GM10248 (cell line): Measurements from ENCODE around the gene IQCK.
"Not testable (repeated sequence)": the region's sequence is repeated elsewhere in the genome, so short reads cannot be mapped to it uniquely, and the experiment has no call there.

Source experiments
- CTCF ChIA-PET: fragments of 300-600 bp; sonication (Branson Sonifier 250); formaldehyde crosslinking; extraction: SDS; loops from one replicate; lab custom pipeline; 2021; ENCODE audit warnings: antibody characterized with exemption; lab: Yijun Ruan, JAX
- POLR2A ChIA-PET: fragments of 350-650 bp; sonication (Branson Sonifier 250); formaldehyde crosslinking; extraction: SDS; loops from one replicate; lab custom pipeline; 2020; ENCODE audit warnings: antibody characterized with exemption; lab: Yijun Ruan, JAX
- DNase-seq: peaks from one replicate; pipeline ENCODE4 v3.0.0; 2012; ENCODE audit errors: extremely low spot score
- TF ChIP-seq, protein P1 (sequence below): IDR thresholded peaks from 2 replicates; pipeline ENCODE4 v1.5.1; 2012; ENCODE audit warnings: mild to moderate bottlenecking, low read depth; ENCODE audit errors: extremely low read depth, missing control alignments, control extremely low read depth

The IQCK gene

GRCh38 chr16:19712418-19713058 is 5.5 kb upstream of the IQCK start:
- TF ChIP-seq, protein P1, sequence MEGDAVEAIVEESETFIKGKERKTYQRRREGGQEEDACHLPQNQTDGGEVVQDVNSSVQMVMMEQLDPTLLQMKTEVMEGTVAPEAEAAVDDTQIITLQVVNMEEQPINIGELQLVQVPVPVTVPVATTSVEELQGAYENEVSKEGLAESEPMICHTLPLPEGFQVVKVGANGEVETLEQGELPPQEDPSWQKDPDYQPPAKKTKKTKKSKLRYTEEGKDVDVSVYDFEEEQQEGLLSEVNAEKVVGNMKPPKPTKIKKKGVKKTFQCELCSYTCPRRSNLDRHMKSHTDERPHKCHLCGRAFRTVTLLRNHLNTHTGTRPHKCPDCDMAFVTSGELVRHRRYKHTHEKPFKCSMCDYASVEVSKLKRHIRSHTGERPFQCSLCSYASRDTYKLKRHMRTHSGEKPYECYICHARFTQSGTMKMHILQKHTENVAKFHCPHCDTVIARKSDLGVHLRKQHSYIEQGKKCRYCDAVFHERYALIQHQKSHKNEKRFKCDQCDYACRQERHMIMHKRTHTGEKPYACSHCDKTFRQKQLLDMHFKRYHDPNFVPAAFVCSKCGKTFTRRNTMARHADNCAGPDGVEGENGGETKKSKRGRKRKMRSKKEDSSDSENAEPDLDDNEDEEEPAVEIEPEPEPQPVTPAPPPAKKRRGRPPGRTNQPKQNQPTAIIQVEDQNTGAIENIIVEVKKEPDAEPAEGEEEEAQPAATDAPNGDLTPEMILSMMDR: no peak
- POLR2A ChIA-PET: interaction anchor here (0.6 kb wide), 1 partner anchor 155 kb away, joined by 3 read pairs; no protein-coding TSS in a partner anchor
- no peak for DNase-seq
- CTCF ChIA-PET: no interaction called here

DNA sequence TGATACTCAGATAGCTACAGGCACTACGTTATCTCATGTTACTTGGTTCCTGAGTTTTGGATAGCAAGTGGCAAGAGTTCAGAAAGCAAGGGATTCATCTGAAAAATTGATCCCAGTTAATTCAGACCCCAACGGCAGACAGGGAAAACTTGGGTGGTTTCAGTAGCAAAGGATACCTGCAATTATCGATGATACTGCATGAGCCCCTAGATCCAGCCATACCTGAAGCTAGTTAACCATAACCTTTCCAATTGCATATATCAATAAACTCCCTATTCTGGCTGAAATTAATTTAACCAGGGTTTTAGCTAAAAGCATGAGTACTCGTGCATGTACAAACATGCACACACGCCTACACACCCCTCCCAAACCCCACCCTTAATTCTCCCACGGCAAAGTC is 4.4 kb upstream of the IQCK start:
- DNase-seq: no peak
- ChIA-PET CTCF (interaction anchor here (0.8 to 1.4 kb wide), 2 partner anchors 19 kb away, joined by 3 read pairs; no protein-coding TSS in a partner anchor), POLR2A (no interaction called here)
- TF ChIP-seq, protein P1: no peak

- POLR2A ChIA-PET: no interaction called here
- TF ChIP-seq, protein P1: no peak
- CTCF ChIA-PET: interaction anchor here (0.6 to 1.4 kb wide), 2 partner anchors 10 to 16 kb away, joined by 3 to 4 read pairs; no protein-coding TSS in a partner anchor
- no peak for DNase-seq
Observed at GRCh38 chr16:19715566-19715965, 2.5 kb upstream of the IQCK start.

DNA sequence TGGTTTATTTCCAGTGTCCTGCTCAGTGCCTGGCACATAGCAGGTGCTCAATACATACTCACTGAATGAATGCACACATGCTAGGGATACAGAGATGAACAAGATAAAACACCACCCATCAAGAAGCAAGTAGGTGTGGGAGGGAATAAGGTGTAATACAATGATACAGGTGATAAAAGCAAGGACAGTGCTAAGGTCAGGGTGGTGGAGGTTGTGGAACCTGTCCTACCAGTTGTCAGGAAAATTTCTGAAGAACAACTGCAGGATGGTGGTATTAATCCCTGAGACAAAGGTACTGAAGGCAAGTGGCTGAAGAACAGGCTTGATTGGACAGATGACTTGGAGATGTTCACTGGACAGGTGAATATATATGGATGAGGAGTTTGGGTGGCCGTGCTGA is 1.9 kb upstream of the IQCK start:
- ChIA-PET CTCF (no interaction called here), POLR2A (no interaction called here)

GRCh38 chr16:19716728-19717127 is 1.3 kb upstream of the IQCK start:
- CTCF ChIA-PET: interaction anchor here (2.1 kb wide), 1 partner anchor 18 kb away, joined by 7 read pairs; no protein-coding TSS in a partner anchor
- POLR2A ChIA-PET, DNase-seq: not testable (repeated sequence)

More for the DNA sequence above, 1.9 kb upstream of the IQCK start:
- TF ChIP-seq, protein P1: no peak
- no peak for DNase-seq

DNA sequence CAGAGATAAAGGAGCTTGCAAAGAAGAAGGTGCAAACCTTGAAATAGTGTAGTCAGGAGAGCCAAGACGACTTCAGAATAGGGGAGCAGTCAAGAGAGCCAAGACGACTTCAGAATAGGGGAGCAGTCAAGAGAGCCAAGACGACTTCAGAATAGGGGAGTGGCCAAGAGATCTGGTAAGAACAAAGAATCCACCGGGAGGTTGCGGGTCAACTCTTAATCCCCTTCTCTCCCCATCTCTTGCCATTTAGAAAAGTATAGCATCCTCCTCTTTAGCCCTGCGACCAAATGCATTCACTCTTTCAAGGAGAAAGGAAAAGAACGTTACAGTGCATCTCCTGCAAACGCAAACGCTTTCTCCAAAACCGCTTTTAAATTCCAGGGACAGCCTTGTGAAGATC is 757 bp upstream of the IQCK start:
- TF ChIP-seq, protein P1: no peak
- no peak for DNase-seq
- ChIA-PET CTCF (interaction anchor here (2.1 kb wide), 1 partner anchor 19 kb away, joined by 7 read pairs; no protein-coding TSS in a partner anchor), POLR2A (no interaction called here)

GRCh38 chr16:19718624-19718965 is 524 bp downstream of the IQCK start:
- TF ChIP-seq, protein P1: no peak
- POLR2A ChIA-PET: no interaction called here
- CTCF ChIA-PET: interaction anchor here (0.9 to 2.1 kb wide), 3 partner anchors 20 to 164 kb away, joined by 3 to 7 read pairs (median 4); partner anchors contain the start of gene VPS35L
- DNase-seq: no peak
